Germinal center (tissue), 1 donor: ENCODE results near the gene TMEM176A.
"Not testable (repeated sequence)": the region's sequence is repeated elsewhere in the genome, so short reads cannot be mapped to it uniquely, and the experiment has no call there.

Experiments
- DNase-seq: peaks from one replicate; pipeline ENCODE4 v3.0.0; 2012; ENCODE audit warnings: mixed read lengths, low spot score

TMEM176A gene, protein sequence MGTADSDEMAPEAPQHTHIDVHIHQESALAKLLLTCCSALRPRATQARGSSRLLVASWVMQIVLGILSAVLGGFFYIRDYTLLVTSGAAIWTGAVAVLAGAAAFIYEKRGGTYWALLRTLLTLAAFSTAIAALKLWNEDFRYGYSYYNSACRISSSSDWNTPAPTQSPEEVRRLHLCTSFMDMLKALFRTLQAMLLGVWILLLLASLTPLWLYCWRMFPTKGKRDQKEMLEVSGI

DNA sequence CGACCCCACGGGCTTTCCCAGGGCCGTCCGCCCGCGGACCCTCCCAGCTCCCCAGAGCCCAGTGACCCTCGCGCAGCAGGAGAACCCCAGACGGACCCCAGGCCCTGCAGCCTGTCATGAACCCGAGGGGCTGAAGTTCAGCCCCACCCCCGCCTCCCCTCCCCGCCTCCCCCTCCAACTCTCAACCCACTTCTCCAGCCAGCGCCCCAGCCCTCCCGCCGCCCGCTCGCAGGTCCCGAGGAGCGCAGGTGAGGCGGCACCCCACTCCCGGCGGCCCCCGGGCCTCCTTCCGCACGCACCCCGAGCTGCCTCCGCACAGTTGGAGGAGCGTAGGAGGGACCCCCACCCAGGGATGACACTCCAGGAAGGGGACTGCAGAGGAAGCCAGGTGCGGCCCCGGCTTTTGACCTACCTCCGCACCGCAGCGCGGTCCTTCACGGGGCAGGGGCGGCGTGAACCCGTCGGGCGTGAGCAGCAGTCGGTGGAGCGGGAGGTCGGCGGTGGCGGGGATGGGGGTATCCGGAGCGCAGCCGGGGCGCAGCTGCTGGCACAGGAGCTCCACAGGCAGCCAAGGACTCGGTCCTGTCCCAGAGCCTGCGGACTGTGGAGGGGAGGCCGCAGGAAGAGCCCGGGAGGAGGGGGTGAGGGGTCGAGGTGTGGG is at the start of gene TMEM176A:
Gene TMEM176A, plus strand, starts transcription at position 189 of the 661 bp plus-strand sequence. CDS start 782 bp downstream, outside the sequence.
- DNase-seq: no peak

DNA sequence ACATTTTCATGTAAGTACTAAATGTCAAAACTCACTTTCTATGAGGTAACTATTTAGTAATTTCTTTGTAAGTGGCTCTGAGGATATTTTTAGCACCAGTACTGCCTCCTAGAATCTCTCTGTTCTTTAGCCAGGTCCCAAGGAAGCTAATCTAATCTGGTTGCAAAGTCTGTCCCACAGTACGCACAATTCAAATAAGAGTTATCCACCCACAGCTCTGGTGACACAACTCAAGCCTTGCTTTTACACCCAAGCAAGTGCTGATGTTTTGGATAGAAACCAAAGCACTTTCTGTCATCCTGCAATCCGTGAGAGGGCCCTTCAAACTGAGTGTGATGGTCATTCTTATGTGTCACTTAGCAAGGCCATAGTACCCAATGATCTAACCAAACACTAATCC is 48.9 kb upstream of the TMEM176A start:
- no peak for DNase-seq

DNA sequence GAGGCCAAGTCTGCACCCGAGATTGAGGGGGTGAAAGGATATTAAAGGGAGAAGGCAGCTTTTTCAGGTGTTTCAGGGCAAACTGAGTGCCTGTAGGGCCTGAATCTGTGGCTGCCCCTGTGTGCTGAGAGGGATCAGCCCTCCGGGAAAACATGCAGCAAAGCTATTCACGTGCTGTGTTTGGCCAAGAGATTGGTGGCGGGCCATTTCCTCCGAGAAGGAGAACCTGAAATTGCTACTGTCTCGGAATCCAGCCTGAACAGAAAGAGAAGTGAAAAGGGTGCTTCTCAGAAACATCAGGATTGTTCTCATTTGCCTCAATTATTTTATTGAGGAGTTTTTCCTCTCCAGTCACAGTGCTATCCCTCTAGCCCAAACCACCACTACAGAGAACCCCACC is 47.3 kb upstream of the TMEM176A start:
- DNase-seq: no peak

DNA sequence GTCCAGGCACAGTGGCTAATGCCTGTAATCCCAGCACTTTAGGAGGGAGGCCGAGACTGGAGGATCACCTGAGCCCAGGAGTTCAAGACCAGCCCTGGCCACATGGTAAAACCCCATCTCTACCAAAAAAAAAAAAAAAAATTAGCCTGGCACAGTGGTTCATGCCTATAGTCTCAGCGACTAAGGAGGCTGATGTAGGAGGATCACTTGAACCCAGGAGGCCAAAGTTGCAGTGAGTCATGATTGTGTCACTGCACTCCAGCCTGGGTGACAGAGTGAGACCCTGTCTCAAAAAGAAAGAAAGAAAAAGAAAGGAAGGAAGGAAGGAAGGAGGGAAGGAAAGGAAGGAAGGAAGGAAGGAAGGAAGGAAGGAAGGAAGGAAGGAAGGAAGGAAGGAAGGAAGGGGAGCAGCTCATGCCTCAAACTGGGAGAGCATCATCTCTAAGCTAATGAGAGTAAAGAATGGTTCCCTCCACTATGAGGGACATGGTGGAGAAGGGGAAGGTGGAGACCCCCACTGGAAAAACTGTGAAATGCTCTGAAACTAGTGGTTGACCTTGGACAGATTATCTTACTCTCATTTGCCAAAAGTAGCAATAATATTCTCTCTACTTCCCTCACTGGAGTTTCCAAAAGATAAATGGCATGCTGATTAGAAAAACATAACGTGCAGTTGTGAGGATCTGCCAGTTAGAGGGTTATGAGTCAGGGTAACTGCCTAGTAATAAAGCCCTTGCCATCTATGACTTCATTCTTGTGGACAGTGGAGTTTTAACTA is 46.6 kb upstream of the TMEM176A start:
- no peak for DNase-seq

DNA sequence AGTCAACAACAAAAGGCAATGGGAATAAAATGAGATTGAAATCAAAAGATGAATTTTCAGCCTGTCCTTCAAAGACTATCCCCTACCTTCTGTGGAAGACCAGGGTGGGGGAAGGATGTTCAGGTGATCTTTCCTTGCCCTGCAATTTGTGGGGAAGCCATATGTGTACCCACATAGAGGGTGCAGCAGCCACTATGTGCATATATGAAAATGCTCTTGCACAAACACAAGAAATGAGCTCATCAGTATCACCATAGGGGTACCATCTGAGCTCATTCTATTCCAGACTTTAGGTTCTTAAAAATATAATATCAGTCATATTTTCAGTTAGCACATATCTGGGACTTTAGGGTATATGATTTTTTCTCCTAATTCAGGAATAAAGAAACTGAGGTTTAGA is 45.6 kb upstream of the TMEM176A start:
- no peak for DNase-seq

DNA sequence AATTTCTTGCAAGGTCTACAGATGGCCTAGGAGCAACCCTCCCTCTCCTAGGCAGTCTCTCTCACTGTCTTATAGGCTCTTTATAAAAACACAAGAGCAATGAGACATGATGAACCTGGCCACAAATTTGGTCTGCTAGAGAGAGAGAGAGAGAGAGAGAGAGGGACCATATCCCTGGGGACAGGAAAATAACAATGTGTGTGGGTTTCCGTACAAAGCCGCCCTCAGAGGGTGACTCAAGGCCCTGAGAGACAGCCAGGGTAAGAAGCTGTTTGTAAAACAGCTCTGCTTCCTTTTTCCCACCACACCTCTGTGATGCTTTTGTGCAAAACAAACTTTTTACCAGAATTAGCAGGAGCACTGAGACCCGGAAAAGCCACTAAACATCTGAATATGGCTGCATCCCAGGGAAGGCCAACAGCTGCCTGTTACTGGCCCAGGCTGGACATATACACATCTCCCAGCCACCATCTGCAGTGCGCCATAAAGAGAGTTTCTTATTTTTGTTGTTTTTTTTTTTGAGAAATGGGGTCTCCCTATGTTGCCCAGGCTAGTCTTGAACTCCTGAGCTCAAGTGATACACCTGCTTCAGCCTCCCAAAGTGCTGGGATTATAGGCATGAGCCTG is 45.0 kb upstream of the TMEM176A start:
- no peak for DNase-seq

DNA sequence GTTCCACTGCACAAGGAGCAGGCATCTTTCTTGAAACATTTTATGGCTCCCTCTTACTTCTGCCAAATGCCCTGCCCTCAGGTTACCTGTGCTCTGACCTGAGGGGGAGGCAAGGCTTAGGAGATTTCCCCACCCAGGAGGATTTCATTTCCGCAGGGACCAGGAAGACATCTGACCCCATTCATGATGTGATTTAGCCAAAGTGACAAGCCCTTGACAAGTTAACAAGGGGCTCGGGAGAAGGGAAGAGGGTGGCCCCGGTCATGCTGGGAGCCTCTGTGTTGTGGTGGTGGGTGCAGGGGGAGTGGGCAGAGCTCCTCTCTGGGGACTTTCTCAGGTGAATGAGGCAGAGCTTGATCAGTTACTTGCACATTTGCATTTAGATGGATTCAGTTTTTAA is 44.4 kb upstream of the TMEM176A start:
- DNase-seq: no peak

DNA sequence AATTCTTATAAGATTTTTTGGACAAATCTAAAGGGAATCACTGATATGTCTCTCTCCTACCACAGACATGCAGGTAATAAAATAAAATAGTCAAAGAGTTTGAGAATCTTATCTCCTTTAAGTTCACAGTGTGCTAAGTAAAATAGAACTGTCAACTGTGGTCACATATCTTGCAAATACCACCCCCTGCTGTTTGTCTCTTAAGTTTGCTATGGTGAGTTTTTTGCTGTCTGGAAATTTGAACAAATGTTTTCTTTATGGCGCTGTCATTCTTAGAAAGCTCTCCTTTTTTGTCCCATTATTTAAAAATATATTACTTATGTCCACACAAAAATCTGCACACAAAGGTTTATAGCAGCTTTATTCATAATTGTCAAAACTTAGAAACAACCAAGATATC is 43.7 kb upstream of the TMEM176A start:
- no peak for DNase-seq

DNA sequence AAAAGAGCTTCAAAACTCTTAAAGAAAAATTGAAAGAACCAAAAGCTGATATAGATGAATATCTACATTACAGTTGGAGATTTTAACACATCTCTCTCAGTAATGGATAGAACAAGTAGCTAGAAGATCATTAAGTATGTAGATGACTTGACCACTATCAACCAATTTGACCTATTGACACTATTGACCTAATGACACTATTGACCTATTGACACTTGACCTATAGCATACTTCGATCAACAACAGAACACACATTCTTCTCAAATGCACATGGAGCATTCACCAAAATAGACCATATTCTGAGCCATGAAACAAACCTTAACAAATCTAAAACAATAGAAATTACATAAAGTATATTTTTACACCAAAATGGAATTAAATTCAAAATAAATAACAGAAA is 41.1 kb upstream of the TMEM176A start:
- DNase-seq: no peak

DNA sequence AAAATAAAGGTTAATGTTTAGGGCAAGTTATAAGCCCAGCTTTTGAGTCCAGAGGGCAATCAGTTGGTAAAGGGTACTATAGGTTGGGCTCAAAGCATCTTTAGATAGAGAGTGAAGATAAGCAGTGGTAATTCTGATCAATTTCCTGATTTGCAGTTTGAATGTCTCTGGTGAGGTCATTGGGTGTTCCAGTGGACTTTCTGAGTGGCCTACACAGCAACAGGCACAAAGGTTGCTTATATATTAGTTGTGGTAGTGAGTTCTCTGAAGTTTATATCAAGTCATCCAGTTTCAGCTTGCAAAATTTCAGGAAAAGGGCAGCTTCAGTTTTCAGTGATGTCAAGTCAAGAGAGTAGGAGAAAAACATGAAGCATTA is 34.2 kb upstream of the TMEM176A start:
- DNase-seq: no peak

DNA sequence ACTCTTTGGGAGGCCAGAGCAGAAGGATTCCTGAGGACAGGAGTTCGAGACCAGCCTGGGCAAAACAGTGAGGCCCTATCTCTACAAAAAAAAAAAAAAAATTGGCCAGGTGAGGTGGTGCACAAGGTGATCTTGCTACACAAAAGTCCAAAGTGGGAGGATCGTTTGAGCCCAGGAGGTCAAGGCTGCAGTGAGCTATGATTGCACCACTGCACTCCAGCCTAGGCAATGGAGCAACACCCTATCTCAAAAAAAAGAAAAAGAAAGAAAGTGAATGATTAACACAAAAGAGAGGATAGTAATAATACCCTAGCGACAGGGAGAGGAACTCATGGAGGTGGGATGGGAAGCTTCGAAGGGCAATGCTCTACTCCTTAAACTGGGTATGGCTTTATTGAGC is 30.8 kb upstream of the TMEM176A start:
- no peak for DNase-seq

DNA sequence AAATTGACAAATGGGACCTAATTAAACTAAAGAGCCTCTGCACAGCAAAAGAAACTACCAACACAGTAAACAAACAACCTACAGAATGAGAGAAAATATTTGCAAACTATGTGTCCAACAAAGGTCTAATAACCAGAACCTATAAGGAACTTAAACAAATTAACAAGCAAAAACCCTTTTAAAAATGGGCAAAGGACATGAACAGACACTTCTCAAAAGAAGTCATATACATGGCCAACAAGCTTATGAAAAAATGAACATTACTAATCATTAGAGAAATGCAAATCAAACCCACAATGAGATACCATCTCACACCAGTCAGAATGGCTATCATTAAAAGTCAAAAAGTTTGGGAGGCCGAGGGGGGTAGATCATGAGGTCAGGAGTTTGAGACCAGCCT is 26.4 kb upstream of the TMEM176A start:
- DNase-seq: not testable (repeated sequence)

DNA sequence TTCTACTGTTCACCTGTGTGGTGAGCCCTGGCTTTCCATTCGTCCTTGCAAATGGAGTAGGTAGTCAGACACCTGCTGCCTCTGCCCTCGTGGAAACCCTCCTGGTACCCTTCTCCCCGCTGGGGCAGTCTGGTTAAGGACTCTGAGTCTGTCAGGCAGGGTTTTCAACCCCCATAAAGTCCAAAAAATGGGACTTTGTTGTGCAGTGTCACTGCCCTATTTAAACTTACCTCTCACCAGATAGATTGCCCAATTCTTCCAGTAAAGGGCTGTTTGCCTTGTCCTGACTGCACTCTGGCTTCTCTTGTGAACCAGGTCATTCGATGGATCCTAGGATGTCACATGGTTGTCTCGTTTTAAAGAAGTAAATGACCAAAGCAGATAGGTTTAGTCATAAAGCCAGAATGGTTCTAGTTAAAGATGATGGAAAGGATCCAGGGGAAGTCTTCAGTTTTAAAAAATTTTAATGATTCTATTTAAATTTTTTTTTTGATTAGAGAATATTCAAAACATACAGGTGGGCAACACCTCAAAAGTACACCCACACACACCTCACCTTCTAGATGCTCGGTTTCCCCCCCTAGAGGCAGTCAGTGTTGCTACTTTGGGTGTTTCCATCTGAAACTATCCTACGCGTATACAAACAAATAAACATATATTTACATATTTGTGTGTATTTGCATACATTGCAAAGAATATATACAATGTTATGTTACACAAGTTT is 22.4 kb upstream of the TMEM176A start:
- no peak for DNase-seq

DNA sequence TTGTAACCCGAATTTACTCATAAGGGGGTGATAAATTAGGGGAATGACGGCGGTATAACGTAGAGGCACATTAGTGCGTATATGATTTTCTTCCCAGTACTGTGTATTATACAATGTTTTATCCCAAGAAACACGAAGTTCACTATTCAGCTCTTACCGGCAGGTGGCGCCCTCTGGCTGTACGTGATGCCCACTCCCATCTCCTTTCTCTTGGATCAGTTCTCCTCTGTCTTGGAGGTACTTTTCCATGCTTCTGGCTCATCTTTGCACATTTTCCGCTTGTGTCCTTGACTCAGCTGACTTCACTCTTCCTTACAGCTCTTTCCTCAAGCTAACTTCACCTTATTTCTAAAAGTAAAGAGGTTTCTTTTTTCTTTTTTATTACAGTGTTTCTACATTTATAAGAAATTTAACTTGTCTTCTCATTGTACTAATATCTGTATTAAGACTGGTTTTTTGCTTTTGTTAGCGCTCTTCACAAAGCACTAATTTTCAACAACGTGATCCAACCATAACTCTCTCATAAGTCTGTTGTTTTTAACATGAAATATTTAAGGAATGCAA is 21.7 kb upstream of the TMEM176A start:
- DNase-seq: peak; percentile 59

DNA sequence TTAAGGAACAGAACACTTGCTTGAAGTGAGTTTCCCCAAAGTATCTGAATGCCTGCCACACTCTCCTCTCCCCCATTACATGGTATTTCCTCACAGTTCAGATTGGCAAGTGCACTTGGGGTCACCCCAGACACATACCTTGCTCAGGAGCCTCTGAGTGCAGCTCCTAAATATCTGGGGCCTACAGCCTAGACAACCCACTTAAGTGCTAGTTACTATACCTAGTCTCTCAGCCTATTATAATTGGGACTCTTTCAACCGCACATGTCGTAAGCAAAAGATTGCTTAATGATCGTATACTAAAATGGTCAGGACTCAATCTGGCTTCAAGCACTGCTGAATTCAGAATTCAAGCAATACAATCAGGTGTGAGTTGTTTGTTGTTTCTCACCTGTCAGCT is 20.3 kb upstream of the TMEM176A start:
- no peak for DNase-seq

DNA sequence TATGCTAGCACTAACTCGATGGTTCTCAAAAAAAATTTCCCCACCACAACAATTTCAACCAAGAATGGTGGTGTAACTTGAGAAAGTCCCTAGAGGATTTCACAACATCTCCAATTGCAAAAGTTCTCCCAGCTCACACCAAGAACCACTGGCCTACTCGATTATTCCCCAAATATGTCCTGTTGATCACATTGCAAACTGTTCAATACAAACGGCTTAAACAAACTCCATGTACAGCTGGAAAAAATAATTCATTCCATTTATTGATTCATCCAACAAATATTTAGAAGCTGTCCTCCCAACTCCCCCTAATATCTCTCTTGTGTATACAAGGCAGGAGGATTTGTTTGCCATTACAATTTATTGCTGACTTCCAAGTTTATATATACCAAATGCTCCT is 19.5 kb upstream of the TMEM176A start:
- DNase-seq: no peak

DNA sequence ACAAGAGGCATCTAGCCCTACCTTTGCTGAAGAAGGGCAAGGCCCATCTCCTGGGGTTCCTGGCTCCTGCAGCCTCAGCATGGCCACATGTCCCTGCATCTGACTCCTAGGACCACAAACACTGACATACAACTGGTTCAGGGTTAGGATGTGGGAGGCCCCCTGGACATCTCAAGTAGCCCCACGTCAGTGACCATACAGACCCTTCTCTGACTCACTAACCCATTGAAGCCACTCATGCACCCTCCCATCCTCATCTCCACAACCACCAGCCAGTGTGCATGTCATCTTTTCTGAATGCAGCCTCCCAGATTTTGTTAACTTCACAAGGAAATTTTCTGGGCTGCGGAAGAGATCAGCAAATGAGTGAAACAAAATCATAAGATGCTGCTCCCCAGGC is 18.6 kb upstream of the TMEM176A start:
- no peak for DNase-seq

DNA sequence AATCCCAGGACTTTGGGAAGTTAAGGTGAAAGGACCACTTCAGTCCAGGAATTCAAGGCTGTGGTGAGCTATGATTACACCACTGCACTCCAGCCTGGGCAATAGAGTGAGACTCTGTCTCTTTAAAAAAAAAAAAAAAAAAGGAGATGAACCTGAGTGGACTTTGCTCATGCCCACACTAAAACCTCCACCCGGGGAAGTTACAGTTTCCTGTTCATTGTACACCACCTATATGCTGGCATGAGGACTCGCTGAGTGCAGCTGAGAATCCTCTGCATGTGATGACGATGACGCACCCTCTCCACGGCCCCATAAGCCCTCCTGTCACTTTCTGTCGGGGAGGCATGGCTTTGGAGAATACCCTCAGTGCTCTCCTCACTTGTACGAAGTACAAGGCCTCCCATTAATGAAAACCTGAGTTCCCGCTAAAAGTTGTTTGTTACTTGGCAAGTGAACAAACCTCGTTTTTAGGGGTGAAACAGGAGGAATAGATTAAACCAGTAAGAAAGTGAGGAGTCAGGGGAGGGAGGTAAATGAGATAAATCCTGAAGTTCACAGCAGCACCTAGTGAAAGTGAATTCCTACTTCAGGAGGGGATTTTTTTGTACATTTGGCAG is 16.3 kb upstream of the TMEM176A start:
- DNase-seq: no peak

DNA sequence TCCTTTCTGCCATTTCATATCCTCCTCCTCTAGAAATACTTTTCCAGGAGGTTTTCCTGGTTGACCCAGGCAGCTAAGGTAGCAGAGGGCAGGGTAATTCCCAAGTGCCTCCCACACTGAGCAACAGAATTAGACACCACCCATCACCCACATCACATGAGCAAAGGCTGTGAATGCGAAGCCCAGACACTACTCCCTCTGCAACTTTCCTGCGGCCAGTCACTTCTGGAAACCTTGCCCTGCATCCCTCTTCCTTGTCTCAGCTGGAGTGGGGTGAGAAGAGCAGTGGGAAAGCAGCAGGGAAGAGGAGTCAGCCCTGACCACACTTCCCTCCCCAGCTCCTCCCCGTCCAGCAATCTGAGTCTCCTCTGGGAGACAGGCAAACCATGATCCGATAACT is 15.6 kb upstream of the TMEM176A start:
- DNase-seq: no peak

DNA sequence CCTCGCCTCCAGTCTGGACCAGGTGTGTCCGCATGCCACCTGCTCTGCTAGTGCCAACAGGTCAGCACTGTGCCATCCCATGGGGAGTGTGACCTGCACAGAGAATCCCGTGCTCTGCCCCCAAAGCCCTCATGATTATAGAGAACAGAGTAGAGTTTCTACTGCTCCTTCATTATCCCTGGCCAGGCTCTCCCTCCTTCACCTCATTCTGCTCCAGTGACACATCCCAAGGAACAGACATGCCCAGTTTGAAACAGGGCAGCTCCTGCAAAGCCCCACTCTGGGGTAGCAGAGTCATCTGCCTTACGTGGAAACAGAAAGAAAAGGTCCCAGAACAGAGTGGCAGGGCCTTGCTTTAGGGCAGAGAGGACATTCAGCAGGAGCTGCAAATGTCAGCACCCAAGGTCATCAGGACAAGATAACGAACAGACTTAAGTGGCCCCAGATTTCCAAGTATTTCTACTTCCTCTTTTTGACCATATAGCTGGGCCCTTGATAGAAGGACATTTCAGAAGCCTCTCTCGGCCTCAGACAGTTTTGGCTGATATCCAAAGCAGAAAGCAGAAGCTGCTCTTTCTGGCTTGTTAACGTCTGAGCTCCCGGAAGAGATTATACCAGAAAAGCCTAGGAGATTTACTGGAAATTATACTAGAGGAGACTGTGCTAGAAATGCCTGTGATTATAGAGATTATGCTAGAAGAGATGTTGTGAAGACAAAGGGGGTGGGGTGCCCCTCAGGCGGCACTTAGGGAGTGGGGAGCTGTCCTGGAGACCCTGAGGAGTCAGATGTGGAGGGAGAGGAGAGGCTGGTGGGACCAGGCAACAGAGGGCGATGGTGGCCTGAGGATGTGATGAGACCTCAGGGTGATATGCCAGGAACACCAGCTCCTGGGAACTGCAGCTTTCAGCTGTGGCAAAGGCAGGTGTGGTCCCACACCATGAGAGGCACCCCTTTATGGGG is 13.0 kb upstream of the TMEM176A start:
- no peak for DNase-seq
